GM12878 (cell line): ENCODE measurements around the gene DNAI4. TPM values are rescaled to one million over a fixed set of nuclear protein-coding genes. Genes with fewer than 3 reads are reported as not detected.

Source experiments
- ATAC-seq: fragments of 200-7000 bp; cut with Tn5 transposase; 3 replicates; pipeline ENCODE4 v1.9.1; 2020; ENCODE audit warnings: mild to moderate bottlenecking, moderate library complexity
- BruUV-seq: library from RNA; stranded (reverse); fragments of 400-500 nt; replicated peaks from 2 replicates; lab custom pipeline; 2021; lab: Mats Ljungman, UMichigan
- CTCF ChIA-PET: fragments of 300-600 bp; sonication (Branson Sonifier 250); formaldehyde crosslinking; extraction: SDS; loops from one replicate; lab custom pipeline; 2021; ENCODE audit warnings: inconsistent platforms; lab: Yijun Ruan, JAX
- POLR2A ChIA-PET: fragments of 350-600 bp; formaldehyde crosslinking; extraction: SDS; loops from one replicate; lab custom pipeline; 2021; ENCODE audit warnings: inconsistent platforms; lab: Charles Lee
- RAD21 ChIA-PET: fragments of 300-600 bp; sonication (Branson Sonifier 250); formaldehyde crosslinking; loops from one replicate; lab custom pipeline; 2023; ENCODE audit warnings: antibody characterized with exemption; ENCODE audit not compliant: unreplicated experiment; lab: Charles Lee
- SMC1A ChIA-PET: fragments of 300-600 bp; sonication (Branson Sonifier 250); formaldehyde crosslinking; loops from one replicate; lab custom pipeline; 2023; ENCODE audit not compliant: unreplicated experiment, uncharacterized antibody; lab: Charles Lee
- DNase-seq: peaks from one replicate; pipeline ENCODE4 v3.0.0-alpha.2; 2011; ENCODE audit warnings: low read depth, low spot score
- FAIRE-seq: peaks from 3 replicates; lab custom pipeline; 2011; peaks lifted over from hg19 to GRCh38; lab: Jason Lieb, UNC
- H2AFZ ChIP-seq: 2 replicates; pipeline ENCODE4 v1.6.0; 2011; ENCODE audit warnings: low read depth, low read length, control low read depth; ENCODE audit not compliant: control insufficient read depth
- H3K27ac ChIP-seq: 2 replicates; pipeline ENCODE4 v1.5.1; 2011; ENCODE audit warnings: control low read depth; ENCODE audit not compliant: control insufficient read depth, insufficient read depth
- H3K27me3 ChIP-seq, 2 experiments: replicated peaks in 1 of 2; 2 replicates each; pipeline versions ENCODE4 v1.6.0 to v1.6.1; 2011; ENCODE audit warnings: low read length in 1 of 2; ENCODE audit not compliant: control insufficient read depth in 2 of 2, insufficient read depth in 2 of 2
- H3K36me3 ChIP-seq, 2 experiments: 2 replicates each; pipeline ENCODE4 v1.5.1; 2011; ENCODE audit warnings: low read length in 1 of 2; ENCODE audit not compliant: control insufficient read depth in 2 of 2, insufficient read depth in 2 of 2
- H3K4me1 ChIP-seq: 2 replicates; pipeline ENCODE4 v1.6.1; 2011; ENCODE audit warnings: mild to moderate bottlenecking, low read length, moderate library complexity, mixed read lengths; ENCODE audit not compliant: control insufficient read depth, insufficient read depth
- H3K4me2 ChIP-seq: 2 replicates; pipeline ENCODE4 v1.6.0; 2011; ENCODE audit warnings: control low read depth; ENCODE audit not compliant: control insufficient read depth, insufficient read depth
- H3K4me3 ChIP-seq: fragments of 200-600 bp; sonication (generic); 2 replicates; pipeline ENCODE4 v1.5.1; 2016
- H3K79me2 ChIP-seq: 2 replicates; pipeline ENCODE4 v1.6.0; 2011; ENCODE audit warnings: low read length; ENCODE audit not compliant: control insufficient read depth, insufficient read depth
- H3K9ac ChIP-seq: 2 replicates; pipeline ENCODE4 v1.8.0; 2011; ENCODE audit warnings: low read length, control low read depth, mixed read lengths; ENCODE audit not compliant: control insufficient read depth, insufficient read depth
- H3K9me3 ChIP-seq: replicated peaks from 3 replicates; pipeline ENCODE4 v1.5.1; 2011; ENCODE audit warnings: mild to moderate bottlenecking, low read length; ENCODE audit not compliant: control insufficient read depth, insufficient read depth
- H4K20me1 ChIP-seq: 2 replicates; pipeline ENCODE4 v1.6.0; 2011; ENCODE audit not compliant: control insufficient read depth, insufficient read depth
- BACH1 ChIP-seq: fragments of 450-650 bp; IDR thresholded peaks from 2 replicates; pipeline ENCODE4 v1.6.1; 2017; ENCODE audit warnings: mild to moderate bottlenecking, borderline replicate concordance
- PAX5 ChIP-seq: IDR thresholded peaks from 2 replicates; pipeline ENCODE4 v1.6.1; 2011; ENCODE audit warnings: low read depth, low read length, borderline replicate concordance
- RAD21 ChIP-seq: IDR thresholded peaks from 2 replicates; pipeline ENCODE4 v1.6.1; 2011; ENCODE audit warnings: mild to moderate bottlenecking, low read depth, low read length, moderate library complexity; ENCODE audit not compliant: insufficient read depth
- SMC3 ChIP-seq: IDR thresholded peaks from 2 replicates; pipeline ENCODE4 v1.6.1; 2011; ENCODE audit warnings: low read length, improper control_type of control experiment, borderline replicate concordance
- WGBS: methylation state at CpG from one replicate; pipeline ENCODE4 v1.1.6; 2016; ENCODE audit warnings: low lambda C conversion rate; ENCODE audit not compliant: insufficient replicate concordance, insufficient coverage; ENCODE audit errors: missing lambda C conversion rate; 5-methylcytosine and 5-hydroxymethylcytosine counted together
- in situ Hi-C: fragments of 300-500 bp; cut with MboI; formaldehyde crosslinking; loops from 9 replicates; pipeline ENCODE4 v1.14.3; 2018; ENCODE audit warnings: mixed read lengths
- intact Hi-C: fragments of 100-400 bp; cut with micrococcal nuclease; formaldehyde crosslinking; loops from one replicate; pipeline ENCODE4 v1.14.2; 2022; ENCODE audit not compliant: unreplicated experiment
- polyA plus RNA-seq, 11 experiments: library from polyadenylated mRNA; depleted of rRNA in 4 of 11; unstranded in 6 of 11; stranded (reverse) in 5 of 11; fragments of >200 nt; fragmentation: Nextera tagmentation in 4 of 11; fragmentation: Illumina TruSeq in 1 of 11; extraction: Ambion mirVana in 4 of 11; extraction: Trizol in 1 of 11; gene quantifications; 1 replicate in 1 of 11; 2 replicates in 10 of 11; pipeline versions ENCODE4 v1.2.1 to v1.2.3, GENCODE V29; 2011 to 2016; ENCODE audit warnings: inconsistent platforms in 2 of 11, missing spikeins in 2 of 11, low read depth in 1 of 11
- total RNA-seq, 4 experiments: library from RNA; depleted of rRNA in 3 of 4; stranded (reverse); fragments of >200 nt in 3 of 4; fragmentation: Illumina TruSeq in 1 of 4; extraction: Trizol in 1 of 4; gene quantifications; 2 replicates each; pipeline versions ENCODE4 v1.2.1 to v1.2.3, GENCODE V29; 2013 to 2021
- TF ChIP-seq, protein P1 (sequence below): IDR thresholded peaks from 2 replicates; pipeline ENCODE4 v1.6.1; 2011; ENCODE audit warnings: low read depth, low read length, improper control_type of control experiment, borderline replicate concordance
- TF ChIP-seq, protein P2 (sequence below), 3 experiments: IDR thresholded peaks in 2 of 3; conservative IDR thresholded peaks in 1 of 3; 2 replicates each; pipeline ENCODE4 v1.5.1; 2011; ENCODE audit warnings: low read depth in 3 of 3, low read length in 3 of 3, mild to moderate bottlenecking in 3 of 3, control low read depth in 2 of 3, moderate library complexity in 2 of 3, inconsistent platforms in 1 of 3, mixed read lengths in 1 of 3; ENCODE audit not compliant: control insufficient read depth in 2 of 3, insufficient read depth in 1 of 3; ENCODE audit errors: extremely low read depth in 1 of 3
- TF ChIP-seq, protein P3 (sequence below): IDR thresholded peaks from 2 replicates; pipeline ENCODE4 v1.6.1; 2012; ENCODE audit warnings: mild to moderate bottlenecking, low read depth, low read length

The DNAI4 gene
- total and polyA plus RNA-seq, 10 of the 15 experiments (the other 5 are each of a cell fraction or from before 2014, with no cell fraction given): 0.13 to 2.3 (median 0.27) TPM; not detected in 1

DNA sequence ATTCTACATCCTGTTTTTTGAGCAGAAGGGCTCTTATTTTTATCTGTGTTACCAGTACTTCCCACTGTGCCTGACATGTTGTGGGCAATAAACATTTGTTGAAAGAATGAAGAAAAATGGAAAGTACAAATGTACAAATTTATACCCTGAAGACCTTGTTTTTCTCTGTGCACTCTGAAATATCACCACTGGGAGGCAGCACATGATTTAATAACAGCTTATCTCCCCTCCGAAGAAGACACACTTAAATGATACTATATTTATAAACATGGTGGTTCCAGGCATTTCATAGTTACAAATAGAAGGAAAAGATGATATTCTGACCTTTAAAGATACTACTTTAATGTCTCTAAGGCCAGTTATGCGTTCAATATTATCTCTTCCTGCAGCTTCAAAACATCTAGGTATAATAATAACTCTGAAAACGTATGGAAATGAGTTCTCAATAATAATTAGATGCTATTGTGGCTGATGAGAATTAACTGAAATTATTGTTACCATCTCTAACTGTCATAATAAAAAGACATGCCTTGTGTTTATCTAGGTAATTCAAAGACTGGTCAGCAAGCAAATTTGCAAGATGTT is 159.6 kb downstream of the DNAI4 start:
- BruUV-seq: no TSS peak
- RAD21 ChIA-PET: interaction anchor here (0.8 to 3.9 kb wide), 7 partner anchors 24 to 736 kb away, joined by 3 to 26 read pairs (median 5); no protein-coding TSS in a partner anchor
- ATAC-seq: peak; percentile 80

More for the DNA sequence above, 159.6 kb downstream of the DNAI4 start:
- ChIA-PET SMC1A (interaction anchor here (0.7 to 2.8 kb wide), 8 partner anchors 11 to 445 kb away, joined by 3 to 29 read pairs (median 4); no protein-coding TSS in a partner anchor), CTCF (interaction anchor here (0.7 to 3.2 kb wide), 17 partner anchors 8 to 736 kb away, joined by 3 to 50 read pairs (median 5); no protein-coding TSS in a partner anchor), POLR2A (no interaction called here)
- DNase-seq: no peak
- H3K9ac ChIP-seq: no peak overlapping the region
- H2AFZ ChIP-seq: no peak overlapping the region
- no peak overlapping the region for H3K4me3 ChIP-seq
- FAIRE-seq: peak; percentile 13
- 3% methylated on average over 3 of the region's 3 CpGs for WGBS
- H3K36me3 ChIP-seq: no peaks in the 10 kb centered on the region
- no peaks in the 10 kb centered on the region for H3K27me3 ChIP-seq
- H3K79me2 ChIP-seq: no peaks in the 10 kb centered on the region
- H3K9me3 ChIP-seq: no peaks in the 10 kb centered on the region
- no peaks in the 10 kb centered on the region for H4K20me1 ChIP-seq
- no peaks in the 10 kb centered on the region for H3K4me1 ChIP-seq
- TF ChIP-seq, protein P1, sequence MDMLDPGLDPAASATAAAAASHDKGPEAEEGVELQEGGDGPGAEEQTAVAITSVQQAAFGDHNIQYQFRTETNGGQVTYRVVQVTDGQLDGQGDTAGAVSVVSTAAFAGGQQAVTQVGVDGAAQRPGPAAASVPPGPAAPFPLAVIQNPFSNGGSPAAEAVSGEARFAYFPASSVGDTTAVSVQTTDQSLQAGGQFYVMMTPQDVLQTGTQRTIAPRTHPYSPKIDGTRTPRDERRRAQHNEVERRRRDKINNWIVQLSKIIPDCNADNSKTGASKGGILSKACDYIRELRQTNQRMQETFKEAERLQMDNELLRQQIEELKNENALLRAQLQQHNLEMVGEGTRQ: no peak
- peak; percentile 67; the same call in 1 of the 2 replicates for TF ChIP-seq SMC3
- TF ChIP-seq, protein P2, sequence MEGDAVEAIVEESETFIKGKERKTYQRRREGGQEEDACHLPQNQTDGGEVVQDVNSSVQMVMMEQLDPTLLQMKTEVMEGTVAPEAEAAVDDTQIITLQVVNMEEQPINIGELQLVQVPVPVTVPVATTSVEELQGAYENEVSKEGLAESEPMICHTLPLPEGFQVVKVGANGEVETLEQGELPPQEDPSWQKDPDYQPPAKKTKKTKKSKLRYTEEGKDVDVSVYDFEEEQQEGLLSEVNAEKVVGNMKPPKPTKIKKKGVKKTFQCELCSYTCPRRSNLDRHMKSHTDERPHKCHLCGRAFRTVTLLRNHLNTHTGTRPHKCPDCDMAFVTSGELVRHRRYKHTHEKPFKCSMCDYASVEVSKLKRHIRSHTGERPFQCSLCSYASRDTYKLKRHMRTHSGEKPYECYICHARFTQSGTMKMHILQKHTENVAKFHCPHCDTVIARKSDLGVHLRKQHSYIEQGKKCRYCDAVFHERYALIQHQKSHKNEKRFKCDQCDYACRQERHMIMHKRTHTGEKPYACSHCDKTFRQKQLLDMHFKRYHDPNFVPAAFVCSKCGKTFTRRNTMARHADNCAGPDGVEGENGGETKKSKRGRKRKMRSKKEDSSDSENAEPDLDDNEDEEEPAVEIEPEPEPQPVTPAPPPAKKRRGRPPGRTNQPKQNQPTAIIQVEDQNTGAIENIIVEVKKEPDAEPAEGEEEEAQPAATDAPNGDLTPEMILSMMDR (IDR thresholded peaks at IDR 0.05 in 2 of 3, conservative IDR thresholded peaks at IDR 0.05 in 1 of 3; ENCODE audit: control insufficient read depth in 2 of 3, extremely low read depth in 1 of 3, insufficient read depth in 1 of 3, low read depth in 3 of 3, low read length in 3 of 3): peak; percentile 50 to 75 (median 69)
- TF ChIP-seq RAD21: peak; percentile 85
- no peak for TF ChIP-seq BACH1
- TF ChIP-seq, protein P3, sequence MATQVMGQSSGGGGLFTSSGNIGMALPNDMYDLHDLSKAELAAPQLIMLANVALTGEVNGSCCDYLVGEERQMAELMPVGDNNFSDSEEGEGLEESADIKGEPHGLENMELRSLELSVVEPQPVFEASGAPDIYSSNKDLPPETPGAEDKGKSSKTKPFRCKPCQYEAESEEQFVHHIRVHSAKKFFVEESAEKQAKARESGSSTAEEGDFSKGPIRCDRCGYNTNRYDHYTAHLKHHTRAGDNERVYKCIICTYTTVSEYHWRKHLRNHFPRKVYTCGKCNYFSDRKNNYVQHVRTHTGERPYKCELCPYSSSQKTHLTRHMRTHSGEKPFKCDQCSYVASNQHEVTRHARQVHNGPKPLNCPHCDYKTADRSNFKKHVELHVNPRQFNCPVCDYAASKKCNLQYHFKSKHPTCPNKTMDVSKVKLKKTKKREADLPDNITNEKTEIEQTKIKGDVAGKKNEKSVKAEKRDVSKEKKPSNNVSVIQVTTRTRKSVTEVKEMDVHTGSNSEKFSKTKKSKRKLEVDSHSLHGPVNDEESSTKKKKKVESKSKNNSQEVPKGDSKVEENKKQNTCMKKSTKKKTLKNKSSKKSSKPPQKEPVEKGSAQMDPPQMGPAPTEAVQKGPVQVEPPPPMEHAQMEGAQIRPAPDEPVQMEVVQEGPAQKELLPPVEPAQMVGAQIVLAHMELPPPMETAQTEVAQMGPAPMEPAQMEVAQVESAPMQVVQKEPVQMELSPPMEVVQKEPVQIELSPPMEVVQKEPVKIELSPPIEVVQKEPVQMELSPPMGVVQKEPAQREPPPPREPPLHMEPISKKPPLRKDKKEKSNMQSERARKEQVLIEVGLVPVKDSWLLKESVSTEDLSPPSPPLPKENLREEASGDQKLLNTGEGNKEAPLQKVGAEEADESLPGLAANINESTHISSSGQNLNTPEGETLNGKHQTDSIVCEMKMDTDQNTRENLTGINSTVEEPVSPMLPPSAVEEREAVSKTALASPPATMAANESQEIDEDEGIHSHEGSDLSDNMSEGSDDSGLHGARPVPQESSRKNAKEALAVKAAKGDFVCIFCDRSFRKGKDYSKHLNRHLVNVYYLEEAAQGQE: no peak
- no peak for TF ChIP-seq PAX5
- intact Hi-C loops: loop anchor here (2.0 to 5.0 kb wide), 5 partner anchors 162 to 737 kb away; no protein-coding TSS in a partner anchor
- in situ Hi-C loops: loop anchor here (5.0 to 25.0 kb wide), 2 partner anchors 382 to 722 kb away; no protein-coding TSS in a partner anchor
- no peak overlapping the region for H3K4me2 ChIP-seq
- H3K27ac ChIP-seq: no peak overlapping the region
